ENCODE measurements around the gene B3GALT5.

The B3GALT5 gene

GRCh38 chr21:39575775-39576174 is 37.0 kb upstream of the B3GALT5 start:
- ATAC-seq (ENCODE audit: low read depth): peak; percentile 75
- no peak for TF ChIP-seq CTCF (IDR thresholded peaks at IDR 0.05; ENCODE audit: poor library complexity, severe bottlenecking)
- no peaks in the 10 kb centered on the region for H3K36me3 ChIP-seq (ENCODE audit: low read depth)
- no peak for DNase-seq (ENCODE audit: low spot score)
- H3K9me3 ChIP-seq (ENCODE audit: severe bottlenecking): no peaks in the 10 kb centered on the region
- no peak overlapping the region for H3K27ac ChIP-seq (ENCODE audit: poor library complexity, severe bottlenecking)
- H3K27me3 ChIP-seq (ENCODE audit: insufficient read depth, poor library complexity, severe bottlenecking): peaks cover 4% of the 10 kb centered on the region
- H3K4me1 ChIP-seq (ENCODE audit: insufficient read depth, poor library complexity, severe bottlenecking): no peaks in the 10 kb centered on the region
- no peak overlapping the region for H3K4me3 ChIP-seq (ENCODE audit: severe bottlenecking)

- no peaks in the 10 kb centered on the region for H3K9me3 ChIP-seq (ENCODE audit: severe bottlenecking)
- no peak for ATAC-seq (ENCODE audit: low read depth)
- H3K36me3 ChIP-seq (ENCODE audit: low read depth): no peaks in the 10 kb centered on the region
- H3K4me1 ChIP-seq (ENCODE audit: insufficient read depth, poor library complexity, severe bottlenecking): no peaks in the 10 kb centered on the region
- peaks cover 4% of the 10 kb centered on the region for H3K27me3 ChIP-seq (ENCODE audit: insufficient read depth, poor library complexity, severe bottlenecking)
- no peak overlapping the region for H3K27ac ChIP-seq (ENCODE audit: poor library complexity, severe bottlenecking)
- no peak overlapping the region for H3K4me3 ChIP-seq (ENCODE audit: severe bottlenecking)
- DNase-seq (ENCODE audit: low spot score): no peak
- no peak for TF ChIP-seq CTCF (IDR thresholded peaks at IDR 0.05; ENCODE audit: poor library complexity, severe bottlenecking)
Observed at GRCh38 chr21:39576518-39577128, 36.1 kb upstream of the B3GALT5 start.

- no peak for ATAC-seq (ENCODE audit: low read depth)
Observed at GRCh38 chr21:39579734-39580332, 32.9 kb upstream of the B3GALT5 start.

GRCh38 chr21:39580744-39581143 is 32.0 kb upstream of the B3GALT5 start:
- ATAC-seq (ENCODE audit: low read depth): no peak
- no peak for TF ChIP-seq CTCF (IDR thresholded peaks at IDR 0.05; ENCODE audit: poor library complexity, severe bottlenecking)

More at GRCh38 chr21:39579734-39580332, 32.9 kb upstream of the B3GALT5 start:
- no peak overlapping the region for H3K27ac ChIP-seq (ENCODE audit: poor library complexity, severe bottlenecking)
- no peak for TF ChIP-seq CTCF (IDR thresholded peaks at IDR 0.05; ENCODE audit: poor library complexity, severe bottlenecking)
- no peaks in the 10 kb centered on the region for H3K4me1 ChIP-seq (ENCODE audit: insufficient read depth, poor library complexity, severe bottlenecking)
- no peaks in the 10 kb centered on the region for H3K36me3 ChIP-seq (ENCODE audit: low read depth)
- H3K27me3 ChIP-seq (ENCODE audit: insufficient read depth, poor library complexity, severe bottlenecking): no peaks in the 10 kb centered on the region
- H3K4me3 ChIP-seq (ENCODE audit: severe bottlenecking): no peak overlapping the region
- DNase-seq (ENCODE audit: low spot score): no peak
- no peaks in the 10 kb centered on the region for H3K9me3 ChIP-seq (ENCODE audit: severe bottlenecking)

GRCh38 chr21:39581414-39581813 is 31.3 kb upstream of the B3GALT5 start:
- DNase-seq (ENCODE audit: low spot score) (no peak), ATAC-seq (ENCODE audit: low read depth) (no peak)
- Histone ChIP-seq H3K27me3 (ENCODE audit: insufficient read depth, poor library complexity, severe bottlenecking) (peaks cover 5% of the 10 kb centered on the region), H3K9me3 (ENCODE audit: severe bottlenecking) (no peaks in the 10 kb centered on the region), H3K4me3 (ENCODE audit: severe bottlenecking) (no peak overlapping the region), H3K36me3 (ENCODE audit: low read depth) (no peaks in the 10 kb centered on the region), H3K27ac (ENCODE audit: poor library complexity, severe bottlenecking) (no peak overlapping the region), H3K4me1 (ENCODE audit: insufficient read depth, poor library complexity, severe bottlenecking) (no peaks in the 10 kb centered on the region)
- TF ChIP-seq CTCF (IDR thresholded peaks at IDR 0.05; ENCODE audit: poor library complexity, severe bottlenecking): no peak

More at GRCh38 chr21:39580744-39581143, 32.0 kb upstream of the B3GALT5 start:
- no peak overlapping the region for H3K27ac ChIP-seq (ENCODE audit: poor library complexity, severe bottlenecking)
- no peak overlapping the region for H3K4me3 ChIP-seq (ENCODE audit: severe bottlenecking)
- H3K27me3 ChIP-seq (ENCODE audit: insufficient read depth, poor library complexity, severe bottlenecking): peaks cover 5% of the 10 kb centered on the region
- H3K9me3 ChIP-seq (ENCODE audit: severe bottlenecking): no peaks in the 10 kb centered on the region
- H3K4me1 ChIP-seq (ENCODE audit: insufficient read depth, poor library complexity, severe bottlenecking): no peaks in the 10 kb centered on the region
- DNase-seq (ENCODE audit: low spot score): no peak
- no peaks in the 10 kb centered on the region for H3K36me3 ChIP-seq (ENCODE audit: low read depth)
